CD14-positive monocyte (primary cell): ENCODE data around the gene GGA1. TPM values are rescaled to one million over a fixed set of nuclear protein-coding genes. Genes with fewer than 3 reads are reported as not detected.
A peak's percentile ranks its signal among the peaks of the same experiment; 100 is the strongest.

ENCODE experiments used
- DNase-seq, 3 donors: peaks; one replicate each; pipeline ENCODE4 v3.0.0-alpha.2; 2011 to 2022
- H2AFZ ChIP-seq: 2 replicates; pipeline ENCODE4 v1.6.0; 2012; ENCODE audit warnings: mild to moderate bottlenecking, low read depth, low read length, inconsistent platforms; ENCODE audit not compliant: insufficient read depth, poor library complexity, severe bottlenecking
- H3K27ac ChIP-seq, 2 donors: 1 replicate in 1 of 2; 2 replicates in 1 of 2; pipeline ENCODE4 v1.5.1; 2012 to 2013; ENCODE audit warnings: low read length in 2 of 2, control low read depth in 1 of 2, inconsistent platforms in 1 of 2, low read depth in 1 of 2, mild to moderate bottlenecking in 1 of 2
- H3K27me3 ChIP-seq, 2 donors: one replicate each; pipeline versions ENCODE4 v1.6.0 to v1.6.1; 2011 to 2013; ENCODE audit warnings: low read length in 2 of 2; ENCODE audit not compliant: control insufficient read depth in 2 of 2, insufficient read depth in 2 of 2
- H3K36me3 ChIP-seq, 2 donors: replicated peaks in 1 of 2; 1 replicate in 1 of 2; 2 replicates in 1 of 2; pipeline versions ENCODE4 v1.5.1 to v1.6.1; 2012 to 2013; ENCODE audit warnings: low read length in 2 of 2, control low read depth in 1 of 2, inconsistent platforms in 1 of 2, mild to moderate bottlenecking in 1 of 2; ENCODE audit not compliant: insufficient read depth in 2 of 2, control insufficient read depth in 1 of 2
- H3K4me1 ChIP-seq, 2 donors: 1 replicate in 1 of 2; 2 replicates in 1 of 2; pipeline versions ENCODE4 v1.5.1 to v1.6.1; 2012 to 2013; ENCODE audit warnings: low read length in 2 of 2, control low read depth in 1 of 2, inconsistent platforms in 1 of 2, mild to moderate bottlenecking in 1 of 2, moderate library complexity in 1 of 2; ENCODE audit not compliant: insufficient read depth in 2 of 2, control insufficient read depth in 1 of 2
- H3K4me2 ChIP-seq: replicated peaks from 2 replicates; pipeline ENCODE3; 2012; ENCODE audit warnings: low read length, moderate library complexity, mild to moderate bottlenecking; ENCODE audit not compliant: poor library complexity, severe bottlenecking; ENCODE audit errors: extremely low read depth
- H3K4me3 ChIP-seq, 3 experiments: fragments of 200-600 bp in 1 of 3; sonication (generic) in 1 of 3; replicated peaks in 1 of 3; 1 replicate in 2 of 3; 2 replicates in 1 of 3; pipeline ENCODE4 v1.5.1; 2011 to 2013; ENCODE audit warnings: low read length in 3 of 3, mild to moderate bottlenecking in 3 of 3, control low read depth in 2 of 3, low read depth in 2 of 3, inconsistent platforms in 1 of 3, moderate library complexity in 1 of 3
- H3K79me2 ChIP-seq: 2 replicates; pipeline ENCODE4 v1.6.0; 2012; ENCODE audit warnings: mild to moderate bottlenecking, control low read depth, inconsistent platforms, low read length, moderate library complexity; ENCODE audit not compliant: insufficient read depth
- H3K9ac ChIP-seq: 2 replicates; pipeline ENCODE4 v1.6.0; 2017; ENCODE audit warnings: low read length, mild to moderate bottlenecking; ENCODE audit not compliant: insufficient read depth, poor library complexity, severe bottlenecking
- H3K9me3 ChIP-seq, 2 donors: replicated peaks in 1 of 2; 1 replicate in 1 of 2; 2 replicates in 1 of 2; pipeline versions ENCODE4 v1.5.1 to v1.6.1; 2012 to 2013; ENCODE audit warnings: low read length in 2 of 2, control low read depth in 1 of 2; ENCODE audit not compliant: control insufficient read depth in 1 of 2, insufficient read depth in 1 of 2
- H4K20me1 ChIP-seq: 2 replicates; pipeline ENCODE4 v1.6.0; 2012; ENCODE audit warnings: mild to moderate bottlenecking, low read length, control low read depth, moderate library complexity; ENCODE audit not compliant: insufficient read depth
- H3K27ac Mint-ChIP-seq, 7 donors: one replicate each; pipeline ENCODE4 v1.8.0; 2020; ENCODE audit warnings: mild to moderate bottlenecking in 7 of 7, mixed read lengths in 7 of 7, moderate library complexity in 6 of 7, inconsistent platforms in 2 of 7
- H3K27me3 Mint-ChIP-seq, 3 donors: one replicate each; pipeline ENCODE4 v1.8.0; 2021 to 2022; ENCODE audit warnings: low read depth in 3 of 3, mild to moderate bottlenecking in 3 of 3, mixed read lengths in 3 of 3, moderate library complexity in 3 of 3, inconsistent platforms in 1 of 3
- H3K36me3 Mint-ChIP-seq, 2 donors: one replicate each; pipeline ENCODE4 v1.8.0; 2020; ENCODE audit warnings: mixed read lengths in 2 of 2, inconsistent platforms in 1 of 2, mild to moderate bottlenecking in 1 of 2
- H3K4me1 Mint-ChIP-seq: one replicate; pipeline ENCODE4 v1.8.0; 2020; ENCODE audit warnings: mild to moderate bottlenecking, mixed read lengths
- H3K4me3 Mint-ChIP-seq, 2 donors: one replicate each; pipeline ENCODE4 v1.8.0; 2020; ENCODE audit warnings: mild to moderate bottlenecking in 2 of 2, mixed read lengths in 2 of 2, moderate library complexity in 1 of 2
- H3K9me3 Mint-ChIP-seq, 7 donors: one replicate each; pipeline ENCODE4 v1.8.0; 2020 to 2022; ENCODE audit warnings: mixed read lengths in 7 of 7, mild to moderate bottlenecking in 6 of 7, moderate library complexity in 6 of 7, inconsistent platforms in 2 of 7
- CTCF ChIP-seq: fragments of 200-600 bp; IDR thresholded peaks from one replicate; pipeline ENCODE4 v1.8.0; 2022; ENCODE audit warnings: antibody characterized with exemption, mild to moderate bottlenecking
- WGBS: methylation state at CpG from one replicate; pipeline ENCODE4 v1.1.5; 2013; ENCODE audit warnings: missing lambda C conversion rate; ENCODE audit not compliant: insufficient coverage; 5-methylcytosine and 5-hydroxymethylcytosine counted together
- intact Hi-C, 2 donors: fragments of 100-400 bp; cut with micrococcal nuclease; formaldehyde crosslinking; loops; one replicate each; pipeline versions ENCODE4 v1.15.0 to v1.15.1; 2023
- polyA plus RNA-seq, 3 donors: library from polyadenylated mRNA; depleted of rRNA in 1 of 3; unstranded in 2 of 3; stranded (reverse) in 1 of 3; fragments of 300-500 nt in 2 of 3; fragments of >200 nt in 1 of 3; fragmentation: Illumina TruSeq in 2 of 3; gene quantifications; 1 replicate in 2 of 3; 2 replicates in 1 of 3; pipeline ENCODE4 v1.2.3, GENCODE V29; 2012 to 2021

Gene GGA1
- polyA plus RNA-seq, 3 donors: 19.8 to 91.0 (median 24.8) TPM

- H3K9me3 Mint-ChIP-seq: no peaks in the 10 kb centered on the region
- intact Hi-C loops: no loop called here
- H3K4me2 ChIP-seq: no peak overlapping the region
- H3K9me3 ChIP-seq: no peaks in the 10 kb centered on the region
- TF ChIP-seq CTCF: no peak
- H3K4me1 ChIP-seq: peaks cover 48 to 55% of the 10 kb centered on the region in 2 donors
- no peak overlapping the region for H3K4me3 ChIP-seq
- H3K27me3 ChIP-seq: no peaks in the 10 kb centered on the region
- peak overlapping the region in 1 of 7 donors; percentile 63 for H3K27ac Mint-ChIP-seq
- H2AFZ ChIP-seq: no peak overlapping the region
- H3K4me1 Mint-ChIP-seq: peaks cover 59% of the 10 kb centered on the region
- peaks cover 46 to 68% of the 10 kb centered on the region in 2 donors for H3K36me3 Mint-ChIP-seq
- peaks cover 3% of the 10 kb centered on the region for H3K79me2 ChIP-seq
- peaks cover 40 to 58% of the 10 kb centered on the region in 2 donors for H3K36me3 ChIP-seq
- H4K20me1 ChIP-seq: no peaks in the 10 kb centered on the region
- H3K9ac ChIP-seq: no peak overlapping the region
- no peak overlapping the region for H3K27ac ChIP-seq
- no peak overlapping the region for H3K4me3 Mint-ChIP-seq
- peaks cover 0 to under 1% (median 0%) of the 10 kb centered on the region in 3 donors for H3K27me3 Mint-ChIP-seq
- 97% methylated on average over 7 of the region's 8 CpGs for WGBS
- no peak for DNase-seq
Measured at GRCh38 chr22:37628830-37629229, 20.2 kb downstream of the GGA1 start.

GRCh38 chr22:37629928-37630327, 21.3 kb downstream of the GGA1 start:
- peaks cover 37 to 51% of the 10 kb centered on the region in 2 donors for H3K36me3 ChIP-seq
- Mint-ChIP-seq H3K4me3 (no peak overlapping the region), H3K9me3 (no peaks in the 10 kb centered on the region), H3K27ac (no peak overlapping the region), H3K36me3 (peaks cover 42 to 57% of the 10 kb centered on the region in 2 donors), H3K4me1 (peaks cover 67% of the 10 kb centered on the region), H3K27me3 (peaks cover 0 to 2% (median 0%) of the 10 kb centered on the region in 3 donors)
- DNase-seq: no peak
- no peak for TF ChIP-seq CTCF
- intact Hi-C loops: no loop called here
- H3K4me1 ChIP-seq: peaks cover 57 to 65% of the 10 kb centered on the region in 2 donors
- peaks cover 7% of the 10 kb centered on the region for H3K79me2 ChIP-seq
- H3K9me3 ChIP-seq: no peaks in the 10 kb centered on the region
- H3K27ac ChIP-seq: no peak overlapping the region
- H2AFZ ChIP-seq: no peak overlapping the region
- H3K4me3 ChIP-seq: no peak overlapping the region
- no peaks in the 10 kb centered on the region for H4K20me1 ChIP-seq
- H3K9ac ChIP-seq: no peak overlapping the region
- no peaks in the 10 kb centered on the region for H3K27me3 ChIP-seq
- 99% methylated on average over 8 of the region's 10 CpGs for WGBS
- no peak overlapping the region for H3K4me2 ChIP-seq
